HEK293T (cell line): ENCODE measurements around the gene MDFI.

Source experiments
- CTCF ChIA-PET: fragments of 350-600 bp; formaldehyde crosslinking; extraction: SDS; loops from one replicate; lab custom pipeline; 2021; ENCODE audit warnings: antibody characterized with exemption, inconsistent platforms; lab: Yijun Ruan, JAX
- POLR2A ChIA-PET: fragments of 350-600 bp; formaldehyde crosslinking; extraction: SDS; loops from one replicate; lab custom pipeline; 2020; ENCODE audit warnings: antibody characterized with exemption, inconsistent platforms; lab: Yijun Ruan, JAX
- DNase-seq: peaks from one replicate; pipeline ENCODE4 v3.0.0; 2012; ENCODE audit warnings: mixed read lengths; ENCODE audit errors: extremely low spot score
- ARNT ChIP-seq: fragments of 450-650 bp; IDR thresholded peaks from 2 replicates; pipeline ENCODE4 v1.6.1; 2017; ENCODE audit warnings: mild to moderate bottlenecking
- BHLHE40 ChIP-seq: fragments of 450-650 bp; IDR thresholded peaks from 2 replicates; pipeline ENCODE4 v1.6.1; 2016; ENCODE audit warnings: mild to moderate bottlenecking, moderate library complexity, borderline replicate concordance
- CTBP1 ChIP-seq: fragments of 450-650 bp; IDR thresholded peaks from 2 replicates; pipeline ENCODE4 v1.6.1; 2016; ENCODE audit warnings: borderline replicate concordance
- ELF4 ChIP-seq: fragments of 450-650 bp; IDR thresholded peaks from 2 replicates; pipeline ENCODE4 v1.6.1; 2017; ENCODE audit warnings: antibody characterized with exemption
- FOXA1 ChIP-seq: fragments of 450-650 bp; IDR thresholded peaks from 2 replicates; pipeline ENCODE4 v1.6.1; 2016; ENCODE audit warnings: mild to moderate bottlenecking
- FOXK2 ChIP-seq: fragments of 450-650 bp; IDR thresholded peaks from 2 replicates; pipeline ENCODE4 v1.6.1; 2016; ENCODE audit warnings: mild to moderate bottlenecking
- FOXM1 ChIP-seq: fragments of 450-650 bp; IDR thresholded peaks from 2 replicates; pipeline ENCODE4 v1.6.1; 2017; ENCODE audit warnings: mild to moderate bottlenecking, borderline replicate concordance
- HDGF ChIP-seq: fragments of 450-650 bp; IDR thresholded peaks from 2 replicates; pipeline ENCODE4 v1.6.1; 2017; ENCODE audit warnings: antibody characterized with exemption, borderline replicate concordance
- L3MBTL2 ChIP-seq: fragments of 450-650 bp; conservative IDR thresholded peaks from 2 replicates; pipeline ENCODE4 v1.6.1; 2016; ENCODE audit warnings: mild to moderate bottlenecking
- LEF1 ChIP-seq: fragments of 450-650 bp; IDR thresholded peaks from 2 replicates; pipeline ENCODE4 v1.6.1; 2017; ENCODE audit warnings: mild to moderate bottlenecking, borderline replicate concordance
- NFRKB ChIP-seq: fragments of 450-650 bp; IDR thresholded peaks from 2 replicates; pipeline ENCODE4 v1.6.1; 2016; ENCODE audit warnings: mild to moderate bottlenecking, moderate library complexity
- SP1 ChIP-seq: fragments of 450-650 bp; IDR thresholded peaks from 2 replicates; pipeline ENCODE4 v1.6.1; 2017
- SUZ12 ChIP-seq: fragments of 450-650 bp; IDR thresholded peaks from 2 replicates; pipeline ENCODE4 v1.6.1; 2016; ENCODE audit warnings: mild to moderate bottlenecking
- TARDBP ChIP-seq: fragments of 450-650 bp; IDR thresholded peaks from 2 replicates; pipeline ENCODE4 v1.6.1; 2016
- ZNF384 ChIP-seq: fragments of 450-650 bp; IDR thresholded peaks from 2 replicates; pipeline ENCODE4 v1.6.1; 2016
- TF ChIP-seq, protein P1 (sequence below): fragments of 450-650 bp; IDR thresholded peaks from 2 replicates; pipeline ENCODE4 v1.6.1; 2016

The MDFI gene

DNA sequence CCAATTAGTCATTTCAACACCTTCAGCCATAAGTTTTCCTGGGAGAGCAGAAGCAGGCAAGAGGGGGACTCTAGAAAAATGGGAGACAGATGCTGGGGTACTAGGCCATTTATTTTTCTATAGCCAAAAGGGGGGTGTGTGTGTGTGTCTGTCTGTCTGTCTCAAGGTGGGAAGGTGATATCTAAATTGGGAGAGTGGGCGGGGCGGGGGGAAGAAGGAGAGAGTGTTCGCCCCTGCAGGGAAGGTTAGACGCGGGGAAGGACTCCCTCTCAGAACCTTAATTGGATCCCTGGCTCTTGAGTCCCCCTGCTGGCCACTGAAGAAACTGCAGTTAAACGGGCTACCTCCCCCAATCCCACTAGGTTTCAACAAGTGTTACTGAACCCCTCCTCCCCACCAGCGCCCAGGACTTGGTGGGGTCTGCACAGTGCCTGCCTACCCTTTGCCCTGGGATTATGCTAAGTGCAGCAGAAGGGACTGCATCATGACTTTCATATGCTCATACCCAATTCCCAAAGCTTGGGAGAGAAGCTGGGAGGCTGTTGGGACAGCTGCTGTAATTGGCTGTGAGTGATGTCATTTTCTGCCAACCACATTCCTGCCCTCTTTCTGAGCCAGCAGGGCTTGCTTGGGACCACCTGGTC is 46.3 kb upstream of the MDFI start:
- DNase-seq: peak; percentile 85
- POLR2A ChIA-PET: no interaction called here
- CTCF ChIA-PET: interaction anchor here (0.6 to 1.3 kb wide), 4 partner anchors 11 to 224 kb away, joined by 3 to 5 read pairs (median 4); no protein-coding TSS in a partner anchor
- TF ChIP-seq ARNT: no peak
- no peak for TF ChIP-seq ZNF384
- no peak for TF ChIP-seq CTBP1
- TF ChIP-seq LEF1: no peak
- no peak for TF ChIP-seq FOXM1
- no peak for TF ChIP-seq FOXA1
- TF ChIP-seq SUZ12: no peak
- TF ChIP-seq, protein P1, sequence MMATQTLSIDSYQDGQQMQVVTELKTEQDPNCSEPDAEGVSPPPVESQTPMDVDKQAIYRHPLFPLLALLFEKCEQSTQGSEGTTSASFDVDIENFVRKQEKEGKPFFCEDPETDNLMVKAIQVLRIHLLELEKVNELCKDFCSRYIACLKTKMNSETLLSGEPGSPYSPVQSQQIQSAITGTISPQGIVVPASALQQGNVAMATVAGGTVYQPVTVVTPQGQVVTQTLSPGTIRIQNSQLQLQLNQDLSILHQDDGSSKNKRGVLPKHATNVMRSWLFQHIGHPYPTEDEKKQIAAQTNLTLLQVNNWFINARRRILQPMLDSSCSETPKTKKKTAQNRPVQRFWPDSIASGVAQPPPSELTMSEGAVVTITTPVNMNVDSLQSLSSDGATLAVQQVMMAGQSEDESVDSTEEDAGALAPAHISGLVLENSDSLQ: peak; percentile 37; the same call in 1 of the 2 replicates
- TF ChIP-seq ELF4: no peak
- no peak for TF ChIP-seq FOXK2
- no peak for TF ChIP-seq BHLHE40
- 0 out of 2 replicates have a peak, but pooled peaks have one; percentile 64 for TF ChIP-seq HDGF
- TF ChIP-seq L3MBTL2: no peak
- TF ChIP-seq NFRKB: no peak
- TF ChIP-seq TARDBP: no peak

DNA sequence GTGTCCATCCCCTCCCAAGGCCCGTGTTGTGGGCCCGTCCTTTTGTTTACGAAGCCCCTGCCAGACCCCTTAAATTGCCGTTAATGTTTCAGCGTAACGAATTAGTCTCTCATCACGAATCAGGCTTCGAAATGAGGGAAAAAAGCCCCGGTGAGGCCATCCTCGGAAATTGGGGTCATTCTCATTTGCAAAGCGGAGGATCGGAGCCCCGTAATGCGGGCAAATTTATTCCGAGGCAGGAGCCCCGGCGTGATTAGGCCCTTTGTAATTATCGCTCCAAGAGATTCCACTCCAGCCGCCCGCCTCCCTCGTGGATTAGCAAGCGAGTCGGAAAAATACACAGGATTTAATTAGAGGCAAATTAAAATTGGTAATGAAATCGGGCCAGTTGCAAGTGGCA is 44.9 kb upstream of the MDFI start:
- no peak for DNase-seq
- POLR2A ChIA-PET: no interaction called here

DNA sequence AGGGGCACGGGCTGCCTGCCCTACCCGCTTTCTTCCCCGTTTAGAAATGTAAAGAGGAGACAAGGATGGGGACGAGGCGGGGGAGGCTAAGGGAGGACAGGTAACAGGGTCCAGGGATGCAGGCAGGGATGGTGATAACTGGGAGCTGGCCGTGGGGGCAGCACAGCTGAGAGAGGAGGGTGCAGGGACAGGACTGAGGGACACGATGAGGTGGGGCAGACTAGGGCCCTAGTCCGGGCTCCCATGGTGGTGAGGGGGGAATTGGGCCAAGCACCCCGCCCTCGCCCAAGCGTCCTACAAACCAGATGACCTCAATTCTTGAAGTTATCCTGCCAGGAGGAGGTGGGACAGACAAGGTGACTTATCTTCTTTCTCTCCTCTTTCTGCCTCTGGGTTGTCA is 44.4 kb upstream of the MDFI start:
- TF ChIP-seq ARNT (no peak), NFRKB (no peak), TARDBP (no peak), HDGF (no peak), ZNF384 (no peak), FOXK2 (no peak), SP1 (no peak), FOXA1 (no peak), BHLHE40 (no peak), ELF4 (no peak), SUZ12 (no peak), CTBP1 (no peak), L3MBTL2 (no peak), FOXM1 (no peak), LEF1 (no peak)
- TF ChIP-seq, protein P1: no peak
- ChIA-PET CTCF (interaction anchor here (1.1 to 1.9 kb wide), 2 partner anchors 172 to 225 kb away, joined by 3 to 7 read pairs; no protein-coding TSS in a partner anchor), POLR2A (no interaction called here)
- DNase-seq: no peak

More for the DNA sequence above, 44.9 kb upstream of the MDFI start:
- CTCF ChIA-PET: interaction anchor here (1.9 kb wide), 1 partner anchor 225 kb away, joined by 7 read pairs; no protein-coding TSS in a partner anchor
- TF ChIP-seq CTBP1: no peak
- no peak for TF ChIP-seq FOXM1
- TF ChIP-seq FOXA1: no peak
- TF ChIP-seq L3MBTL2: no peak
- TF ChIP-seq, protein P1: no peak
- no peak for TF ChIP-seq LEF1
- no peak for TF ChIP-seq SUZ12
- TF ChIP-seq ELF4: no peak
- TF ChIP-seq ARNT: no peak
- TF ChIP-seq HDGF: no peak
- no peak for TF ChIP-seq SP1
- no peak for TF ChIP-seq FOXK2
- no peak for TF ChIP-seq NFRKB
- TF ChIP-seq ZNF384: no peak
- no peak for TF ChIP-seq BHLHE40
- no peak for TF ChIP-seq TARDBP

DNA sequence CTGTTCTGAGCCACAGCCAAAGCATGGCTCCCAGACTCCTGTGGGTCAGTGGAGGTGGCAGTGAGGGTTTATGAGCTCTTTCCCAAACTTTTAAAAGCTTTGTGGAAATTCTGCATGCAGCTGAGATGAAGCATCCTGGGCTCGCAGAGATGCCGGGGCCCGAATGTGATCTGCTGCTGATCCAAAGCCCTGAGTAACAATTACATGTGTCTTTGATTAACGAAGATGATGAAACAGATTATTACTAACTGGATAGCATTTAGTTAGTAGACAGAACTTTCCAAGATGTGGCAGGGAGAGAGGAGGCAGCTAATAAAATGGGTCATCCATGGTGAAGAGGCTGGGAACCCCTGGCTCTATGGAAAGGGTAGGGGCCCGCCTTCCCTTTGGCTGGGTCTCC is 43.9 kb upstream of the MDFI start:
- POLR2A ChIA-PET: no interaction called here
- no peak for DNase-seq
- TF ChIP-seq FOXM1 (no peak), BHLHE40 (no peak)
- TF ChIP-seq, protein P1: no peak
- CTCF ChIA-PET: interaction anchor here (0.8 to 1.9 kb wide), 3 partner anchors 15 to 226 kb away, joined by 3 to 7 read pairs (median 3); no protein-coding TSS in a partner anchor

DNA sequence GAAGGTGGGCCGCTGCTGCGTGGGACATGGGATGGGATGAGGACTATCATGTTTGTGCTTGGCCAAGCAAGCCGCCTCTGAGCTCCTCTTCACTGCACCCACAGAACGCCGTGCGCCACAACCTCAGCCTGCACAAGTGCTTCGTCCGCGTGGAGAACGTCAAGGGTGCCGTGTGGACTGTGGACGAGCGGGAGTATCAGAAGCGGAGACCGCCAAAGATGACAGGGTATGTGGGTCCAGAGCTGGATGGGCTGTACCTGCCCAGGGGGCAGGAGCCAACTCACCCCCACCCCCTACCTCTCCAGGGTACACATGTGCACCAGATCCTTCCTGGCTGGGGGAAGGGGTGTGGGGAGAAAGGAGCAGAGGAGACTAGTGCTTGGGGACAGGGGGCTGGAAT is 43.5 kb upstream of the MDFI start:
- DNase-seq: no peak

More for the DNA sequence above, 43.5 kb upstream of the MDFI start:
- TF ChIP-seq ELF4 (no peak), SP1 (no peak), FOXA1 (no peak), TARDBP (no peak), NFRKB (no peak), FOXM1 (no peak), CTBP1 (no peak), HDGF (no peak), FOXK2 (no peak), BHLHE40 (no peak), ZNF384 (no peak), ARNT (no peak), L3MBTL2 (no peak), LEF1 (no peak)
- TF ChIP-seq, protein P1: no peak
- CTCF ChIA-PET: interaction anchor here (0.8 to 1.9 kb wide), 3 partner anchors 16 to 226 kb away, joined by 3 to 7 read pairs (median 3); no protein-coding TSS in a partner anchor
- POLR2A ChIA-PET: no interaction called here
